ENCODE results near the gene AFF1. TPM values are rescaled to one million over a fixed set of nuclear protein-coding genes. Genes with fewer than 3 reads are reported as not detected.
"Not testable (repeated sequence)": the region's sequence is repeated elsewhere in the genome, so short reads cannot be mapped to it uniquely, and the experiment has no call there.

Gene AFF1
- total RNA-seq, 1 donor from 2014 or later = 47.4 TPM

DNA sequence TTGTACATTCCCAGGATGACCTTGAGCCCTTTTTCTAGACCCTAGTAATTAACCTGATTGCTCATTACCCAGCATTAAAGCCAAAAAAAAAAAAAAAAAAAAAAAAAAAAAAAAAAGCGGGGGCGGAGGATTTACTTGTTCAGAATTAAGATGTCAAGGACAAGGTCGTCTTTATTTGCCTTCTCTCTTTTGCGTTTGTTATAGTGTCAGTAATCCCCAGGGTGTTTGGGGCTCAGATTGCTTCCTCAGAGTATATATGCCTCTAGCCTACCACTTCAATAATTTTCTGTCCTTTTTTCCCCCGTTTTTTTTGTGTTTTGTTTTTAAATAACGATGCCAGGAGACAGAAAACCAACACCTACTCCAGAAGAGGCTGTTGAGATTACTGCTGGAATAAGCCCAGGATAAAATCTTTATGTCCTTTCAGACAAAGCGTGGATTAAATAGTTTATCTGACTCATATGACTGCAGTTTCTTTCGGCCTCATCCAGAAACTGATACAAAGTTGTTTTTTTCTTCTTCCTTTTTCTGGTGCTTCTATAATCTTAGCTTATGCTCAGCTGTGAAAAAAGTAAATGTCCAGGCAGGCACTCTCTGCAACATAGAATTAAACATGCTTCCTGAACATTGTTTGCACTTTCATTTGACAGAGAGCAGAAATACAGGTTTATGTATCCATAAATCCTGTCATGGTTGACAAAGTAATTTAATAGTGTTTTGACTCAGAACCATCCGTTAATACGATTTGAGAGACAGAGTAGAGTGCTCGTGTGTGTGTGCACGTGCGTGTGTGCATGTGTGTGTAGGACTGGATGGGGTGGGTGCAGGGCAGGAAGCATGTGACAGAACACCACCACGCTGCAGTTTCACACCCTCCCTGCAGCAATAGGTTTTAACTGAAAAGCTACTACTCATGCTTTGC is 138.6 kb downstream of the AFF1 start:
- DNase-seq (ENCODE audit: extremely low read depth, low read depth, low spot score) = no peak

DNA sequence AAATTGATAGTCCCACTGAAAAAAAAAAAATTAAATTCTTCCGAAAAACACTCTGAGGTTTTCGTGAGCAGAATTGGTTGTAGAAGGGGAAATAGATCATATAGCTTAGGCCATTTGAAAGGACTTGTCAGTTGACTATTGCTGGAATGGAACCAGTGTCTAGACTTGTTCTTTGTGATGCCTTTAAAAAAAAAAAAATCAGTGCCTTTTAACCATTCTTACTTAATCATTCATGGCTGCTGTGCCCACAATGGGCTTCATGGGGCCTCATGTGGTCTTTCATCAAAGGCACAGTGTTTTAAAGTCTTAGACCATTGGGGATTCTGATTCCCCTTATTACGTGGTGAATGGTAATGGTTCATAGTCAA is 139.3 kb downstream of the AFF1 start:
- DNase-seq (ENCODE audit: extremely low read depth, low read depth, low spot score) = no peak

DNA sequence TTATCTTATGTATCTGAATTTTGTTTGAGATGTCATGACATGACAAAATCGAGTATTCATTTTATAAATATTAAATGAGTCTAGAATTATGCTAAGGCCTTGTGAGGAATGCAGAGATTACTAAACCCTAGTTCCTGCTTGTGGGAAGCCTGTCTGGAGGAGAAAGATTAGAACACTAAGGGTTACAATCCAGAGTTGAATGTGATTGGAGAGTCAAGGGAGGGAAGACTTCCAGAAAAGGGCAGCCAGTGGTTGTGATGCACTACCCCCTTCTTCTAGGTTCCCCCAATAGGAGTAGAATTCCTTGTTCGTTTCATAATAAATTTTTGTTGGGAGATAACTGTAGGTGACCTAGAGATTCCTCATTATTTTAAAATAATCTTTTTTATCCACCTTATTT is 141.1 kb downstream of the AFF1 start:
- no peak for DNase-seq (ENCODE audit: extremely low read depth, low read depth, low spot score)

DNA sequence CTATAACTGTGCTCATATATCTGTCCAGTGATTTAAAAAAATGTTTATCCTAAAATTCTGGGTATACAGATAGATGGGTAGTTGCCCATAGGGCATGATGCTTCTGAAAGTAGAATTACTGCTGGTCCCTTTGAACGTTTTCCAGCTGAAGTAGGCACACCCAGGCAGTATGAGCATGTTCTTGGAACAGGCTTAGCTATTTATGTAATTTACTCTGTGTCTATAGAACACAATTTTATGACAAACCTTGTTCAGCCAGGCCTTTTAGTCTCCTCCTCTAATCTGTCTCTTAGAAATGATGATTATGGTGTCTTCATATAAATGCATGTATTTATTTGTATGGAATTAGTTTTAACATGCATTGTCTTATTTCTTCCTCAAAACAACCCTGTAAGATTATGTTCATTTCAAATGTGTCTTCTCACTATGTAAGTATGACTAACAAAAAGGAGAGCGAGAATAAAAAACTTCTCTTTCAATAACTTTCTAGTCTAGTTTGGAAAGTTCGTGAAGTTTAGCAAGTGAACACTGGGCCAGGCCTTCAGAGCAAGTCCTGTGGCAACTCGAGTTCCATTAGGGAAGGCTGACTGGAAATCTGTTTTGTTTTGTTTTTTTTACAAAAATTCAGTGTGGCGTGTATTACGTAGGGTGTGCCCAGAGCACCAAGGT is 142.0 kb downstream of the AFF1 start:
- DNase-seq (ENCODE audit: extremely low read depth, low read depth, low spot score) = no peak

DNA sequence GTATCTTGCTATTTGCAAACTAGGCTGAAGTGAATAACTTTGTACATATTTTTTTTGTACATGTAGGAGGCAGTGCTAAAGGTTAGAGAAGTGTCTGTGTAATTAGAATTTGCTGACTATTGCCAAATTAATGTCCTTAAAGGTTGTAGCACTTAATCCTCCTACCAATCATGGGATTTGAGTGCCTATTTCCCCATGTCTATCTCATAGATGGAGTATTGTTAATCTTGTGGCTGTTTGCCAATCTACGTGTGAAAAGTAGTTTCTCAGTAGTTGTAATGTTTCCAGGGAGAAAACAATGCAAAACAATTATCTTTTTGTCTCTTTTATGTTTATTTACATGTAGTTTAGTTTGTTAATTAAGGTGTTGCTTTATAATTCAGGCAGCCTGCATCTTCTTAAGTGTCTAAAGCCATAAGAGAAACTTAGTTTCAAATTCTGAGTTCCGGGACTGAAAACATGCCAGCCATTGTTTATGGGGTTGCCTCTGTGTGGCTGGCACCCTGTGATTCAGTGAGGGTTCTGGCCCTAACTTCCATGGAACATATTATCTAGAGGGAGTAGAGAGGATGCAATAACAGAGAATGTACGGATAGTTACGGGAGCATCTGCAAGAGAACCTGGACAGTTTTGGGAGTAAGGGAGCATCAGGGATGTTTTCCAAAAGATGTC is 143.2 kb downstream of the AFF1 start:
- peak; percentile 27 for DNase-seq (ENCODE audit: extremely low read depth, low read depth, low spot score)

DNA sequence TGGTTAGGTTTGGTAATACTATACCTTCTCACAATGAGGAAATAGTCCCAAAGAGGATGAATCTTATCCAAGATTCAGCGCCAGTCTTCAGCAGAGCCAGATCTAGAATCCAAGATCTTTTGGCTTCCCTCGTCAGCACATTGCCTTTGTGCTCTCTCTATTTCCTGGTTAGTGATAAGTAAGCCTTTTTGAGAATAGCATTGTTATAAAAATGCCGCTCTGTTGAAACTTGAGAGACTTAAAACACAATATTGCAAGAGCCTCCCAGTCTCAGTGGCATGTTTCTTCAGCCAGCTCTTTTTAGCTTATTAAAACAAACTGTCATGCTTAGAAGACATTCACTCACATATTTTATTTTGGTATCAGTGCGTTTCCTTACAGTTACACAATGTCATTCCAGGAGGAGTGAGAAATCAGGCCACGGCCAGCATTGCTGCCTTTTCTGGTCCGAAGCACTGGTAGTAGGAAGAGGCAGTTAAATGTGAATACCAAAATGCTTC is 144.2 kb downstream of the AFF1 start:
- DNase-seq (ENCODE audit: extremely low read depth, low read depth, low spot score) = no peak

DNA sequence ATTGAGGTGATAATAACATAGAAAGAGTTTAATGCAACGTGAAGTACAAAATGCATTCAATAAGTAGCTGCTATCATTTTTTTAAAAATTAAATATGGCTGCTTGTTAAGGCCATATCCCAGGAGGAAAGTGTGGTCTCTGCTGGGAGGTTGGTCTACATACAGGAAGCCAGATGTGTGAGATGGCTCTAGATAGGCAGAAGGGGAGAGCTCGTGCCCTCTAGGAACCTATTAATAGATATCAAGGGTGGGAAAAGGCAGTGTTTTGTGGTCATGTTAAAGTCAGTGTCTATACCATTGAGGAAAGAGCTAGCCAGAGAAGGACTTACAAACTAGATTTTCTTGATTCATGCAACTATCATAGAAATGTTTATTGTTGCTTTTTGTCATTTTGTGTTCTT is 145.2 kb downstream of the AFF1 start:
- DNase-seq (ENCODE audit: extremely low read depth, low read depth, low spot score) = no peak

DNA sequence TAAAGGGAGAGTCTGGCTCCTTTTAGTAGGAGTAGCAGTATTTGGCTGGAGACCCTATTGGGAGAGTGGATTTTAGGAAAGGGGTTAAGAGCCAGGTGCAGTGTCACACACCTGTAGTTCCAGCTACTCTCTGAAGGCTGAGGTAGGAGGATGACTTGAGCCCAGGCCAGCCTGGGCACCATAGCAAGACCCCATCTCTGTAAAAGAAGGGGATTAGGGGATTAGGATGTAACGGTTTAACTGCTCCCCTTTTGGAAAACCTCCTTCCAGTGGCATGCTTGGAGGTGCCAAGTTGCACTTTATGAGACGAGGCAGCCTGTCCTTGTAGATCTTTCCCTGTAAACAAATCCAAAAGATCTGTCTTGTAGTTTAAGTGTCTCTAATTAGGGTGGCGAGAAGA is 145.7 kb downstream of the AFF1 start:
- no peak for DNase-seq (ENCODE audit: extremely low read depth, low read depth, low spot score)

DNA sequence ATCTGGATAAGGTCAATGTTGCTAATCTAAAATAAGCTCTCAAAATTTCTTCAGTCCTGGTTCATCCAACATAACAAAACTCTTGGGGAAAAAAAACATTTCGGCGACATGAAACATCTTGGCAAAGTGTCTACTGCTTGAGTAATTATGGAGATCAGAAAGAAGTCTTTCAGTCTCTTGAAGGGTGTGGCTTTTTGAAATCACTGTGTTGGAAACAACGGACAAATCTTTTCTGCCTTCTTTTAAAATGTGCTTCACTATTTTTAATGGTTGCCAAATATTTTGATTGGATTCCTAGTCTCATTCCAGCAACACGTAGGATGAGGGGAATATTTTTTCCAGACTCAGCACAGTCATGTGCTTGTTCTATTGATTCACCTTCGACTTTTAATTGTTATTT is 147.0 kb downstream of the AFF1 start:
- no peak for DNase-seq (ENCODE audit: extremely low read depth, low read depth, low spot score)

DNA sequence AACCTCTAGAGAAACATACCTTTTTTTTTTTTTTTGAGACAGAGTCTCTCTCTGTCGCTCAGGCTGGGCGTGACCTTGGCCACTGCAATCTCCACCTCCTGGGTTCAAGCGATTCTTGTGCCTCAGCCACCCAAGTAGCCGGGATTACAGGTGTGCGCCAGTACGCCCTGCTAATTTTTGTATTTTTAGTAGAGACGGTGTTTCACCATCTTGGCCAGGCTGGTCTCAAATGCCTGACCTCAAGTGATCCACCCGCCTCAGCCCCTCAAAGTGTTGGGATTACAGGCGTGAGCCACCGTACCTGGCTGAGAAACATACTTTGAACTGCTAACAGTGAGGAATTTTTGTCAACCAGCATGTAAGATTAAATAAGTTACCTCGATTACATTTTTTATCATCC is 150.9 kb downstream of the AFF1 start:
- not testable (repeated sequence) for DNase-seq (ENCODE audit: extremely low read depth, low read depth, low spot score)

DNA sequence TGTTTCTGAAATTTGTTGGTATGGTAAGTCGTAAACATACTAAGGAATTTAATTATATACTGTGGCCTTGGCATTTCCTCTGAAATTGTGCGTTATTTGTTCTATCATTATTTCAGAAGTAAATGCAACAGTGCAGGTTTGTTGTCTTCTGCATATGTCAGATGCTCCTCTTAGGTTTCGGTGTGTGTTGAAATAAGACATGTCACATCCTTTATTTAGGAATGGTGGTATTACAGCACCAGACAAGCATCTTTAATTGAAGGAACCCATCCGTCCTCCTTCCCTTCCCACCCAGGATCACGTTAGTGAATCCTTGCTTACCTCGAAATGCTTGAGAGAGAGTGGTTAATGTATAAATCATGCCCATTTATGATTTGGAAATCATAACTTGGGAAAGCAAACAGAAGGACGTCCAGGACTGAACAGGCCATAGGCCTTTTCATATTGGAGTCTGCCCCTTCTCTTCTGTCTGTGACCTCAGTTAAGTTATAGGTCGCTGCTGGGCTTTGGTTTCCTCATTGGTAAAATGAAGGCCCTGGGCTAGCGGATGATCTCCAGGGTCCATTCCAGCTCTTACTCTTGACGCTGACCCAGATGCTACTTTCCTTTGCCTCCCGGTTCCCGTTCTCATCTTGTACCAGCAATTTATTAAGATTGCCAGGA is 151.5 kb downstream of the AFF1 start:
- no peak for DNase-seq (ENCODE audit: extremely low read depth, low read depth, low spot score)

DNA sequence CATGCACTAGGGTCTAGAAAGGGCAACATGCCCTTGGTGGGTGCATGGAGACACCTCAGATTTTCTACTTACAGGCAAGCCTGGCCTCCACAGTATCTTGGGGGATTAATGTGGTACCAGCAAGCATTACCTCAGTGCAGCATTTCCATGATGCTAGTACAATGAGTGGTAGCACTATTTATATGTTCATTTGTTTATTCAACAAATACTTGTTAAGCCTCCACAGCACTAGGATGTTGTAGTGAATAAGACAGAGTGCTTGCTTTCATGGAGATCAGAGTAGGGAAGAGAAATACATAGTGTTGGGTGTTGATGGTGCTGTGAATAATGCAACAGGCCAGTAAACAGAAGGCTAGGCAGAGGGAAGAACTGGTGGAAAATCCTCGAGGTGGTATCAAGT is 152.2 kb downstream of the AFF1 start:
- no peak for DNase-seq (ENCODE audit: extremely low read depth, low read depth, low spot score)

DNA sequence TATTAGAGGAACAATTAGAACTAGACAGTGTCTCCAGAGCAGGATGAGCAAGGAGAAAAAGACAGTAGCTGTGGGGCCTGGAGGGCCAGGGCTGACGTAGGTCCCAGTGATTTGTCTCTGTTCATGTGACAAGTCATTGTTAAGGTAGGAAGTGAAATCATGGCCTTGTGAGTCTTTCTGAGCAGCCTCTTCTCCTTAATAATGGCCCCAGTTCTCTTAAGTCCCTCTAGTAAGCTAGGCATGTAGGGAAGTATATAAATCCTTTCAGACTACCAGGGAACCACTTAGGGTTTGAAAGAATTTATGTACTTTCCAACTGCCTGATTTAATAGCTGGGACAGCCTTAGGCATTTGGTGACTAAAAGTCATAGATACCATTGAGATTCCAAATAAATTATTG is 152.6 kb downstream of the AFF1 start:
- no peak for DNase-seq (ENCODE audit: extremely low read depth, low read depth, low spot score)

DNA sequence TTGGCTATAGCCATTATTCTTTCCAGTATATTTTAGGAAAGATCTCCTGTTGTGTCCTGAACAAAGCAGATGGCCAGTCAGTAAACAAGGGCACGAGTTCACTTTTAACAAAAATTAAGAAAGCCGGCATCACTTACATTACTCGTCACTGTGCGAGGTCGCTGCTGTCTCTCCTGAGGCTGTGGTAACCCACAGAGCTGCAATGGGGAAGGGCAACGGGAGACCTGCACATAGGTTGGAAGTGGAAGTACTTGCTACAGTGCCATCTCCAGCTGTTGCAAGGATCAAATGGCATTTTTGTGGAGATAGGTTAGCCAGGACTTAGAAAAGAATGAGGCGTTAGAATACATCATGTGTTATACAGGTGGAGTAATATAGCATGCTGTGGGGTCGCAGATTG is 153.4 kb downstream of the AFF1 start:
- no peak for DNase-seq (ENCODE audit: extremely low read depth, low read depth, low spot score)

DNA sequence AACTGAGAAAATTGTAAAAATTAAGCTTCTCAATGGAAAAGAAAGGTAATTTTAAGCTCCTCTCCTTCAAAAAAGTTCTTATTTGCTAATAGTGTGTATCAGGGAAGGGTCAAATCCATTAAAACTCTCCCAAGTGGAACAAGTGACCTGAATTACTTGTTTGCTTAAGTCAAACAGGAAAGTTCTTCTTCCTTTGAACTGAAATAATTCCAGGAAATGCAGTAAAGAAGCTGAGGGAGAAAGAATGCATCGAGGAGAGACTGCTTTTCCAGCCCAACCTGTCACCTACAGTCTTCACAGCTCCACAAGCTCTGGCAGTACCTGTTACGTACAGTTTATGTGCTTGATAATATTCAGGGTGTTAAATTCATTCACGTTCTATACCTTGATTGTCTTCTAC is 154.6 kb downstream of the AFF1 start:
- DNase-seq (ENCODE audit: extremely low read depth, low read depth, low spot score) = no peak

DNA sequence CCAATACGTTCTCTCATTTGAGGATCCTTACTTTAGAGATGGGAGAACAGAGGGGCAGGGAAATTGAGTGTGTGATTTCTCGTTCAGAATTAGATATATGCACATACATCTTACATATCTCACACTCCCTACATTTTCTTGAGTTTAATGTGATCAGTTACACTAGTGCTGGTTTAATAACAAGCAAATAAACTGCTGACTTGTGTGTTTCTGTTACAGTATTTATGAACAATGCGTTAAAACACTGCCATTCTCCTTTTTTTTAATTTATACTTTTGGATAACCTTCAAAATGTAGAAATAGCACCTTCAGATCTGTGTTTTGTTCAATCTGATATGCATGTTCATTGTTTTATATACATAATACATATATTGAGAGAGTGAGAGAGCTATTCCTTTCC is 155.5 kb downstream of the AFF1 start:
- DNase-seq (ENCODE audit: extremely low read depth, low read depth, low spot score) = no peak

DNA sequence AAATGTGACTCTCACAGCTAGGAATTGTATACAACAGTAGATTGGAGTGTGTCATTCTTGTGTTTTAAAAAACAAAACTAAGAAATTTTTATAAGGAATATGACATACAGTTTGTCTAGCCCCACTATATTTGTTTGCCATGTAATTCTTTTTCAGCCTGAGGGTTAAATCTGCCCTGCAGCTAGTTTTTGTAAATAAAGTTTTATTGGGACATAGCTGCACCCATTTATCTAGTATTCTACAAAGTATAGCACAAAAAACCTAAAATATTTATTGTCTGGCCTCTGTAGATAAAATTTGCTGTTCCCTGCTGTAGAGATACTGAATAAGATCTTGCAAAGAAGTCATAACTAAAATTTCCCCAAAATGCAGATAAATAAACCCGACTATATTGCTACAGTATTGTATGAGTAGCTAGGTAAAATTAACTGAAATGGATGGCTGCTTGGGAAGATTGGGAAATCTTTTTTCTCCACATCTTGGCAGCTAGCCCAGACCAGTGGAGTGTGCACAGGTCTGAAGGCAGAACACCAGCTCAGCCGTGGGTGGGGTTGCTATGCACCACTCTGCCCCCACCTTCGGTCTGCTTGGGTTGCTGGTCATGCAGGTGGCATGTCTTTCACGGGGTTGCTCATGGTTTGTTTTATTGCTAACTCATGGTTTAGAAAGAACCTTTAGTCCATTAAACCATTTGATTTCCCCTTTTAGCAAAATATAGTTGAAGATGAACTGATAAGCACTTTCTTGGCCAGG is 157.8 kb downstream of the AFF1 start:
- DNase-seq (ENCODE audit: extremely low read depth, low read depth, low spot score) = no peak

DNA sequence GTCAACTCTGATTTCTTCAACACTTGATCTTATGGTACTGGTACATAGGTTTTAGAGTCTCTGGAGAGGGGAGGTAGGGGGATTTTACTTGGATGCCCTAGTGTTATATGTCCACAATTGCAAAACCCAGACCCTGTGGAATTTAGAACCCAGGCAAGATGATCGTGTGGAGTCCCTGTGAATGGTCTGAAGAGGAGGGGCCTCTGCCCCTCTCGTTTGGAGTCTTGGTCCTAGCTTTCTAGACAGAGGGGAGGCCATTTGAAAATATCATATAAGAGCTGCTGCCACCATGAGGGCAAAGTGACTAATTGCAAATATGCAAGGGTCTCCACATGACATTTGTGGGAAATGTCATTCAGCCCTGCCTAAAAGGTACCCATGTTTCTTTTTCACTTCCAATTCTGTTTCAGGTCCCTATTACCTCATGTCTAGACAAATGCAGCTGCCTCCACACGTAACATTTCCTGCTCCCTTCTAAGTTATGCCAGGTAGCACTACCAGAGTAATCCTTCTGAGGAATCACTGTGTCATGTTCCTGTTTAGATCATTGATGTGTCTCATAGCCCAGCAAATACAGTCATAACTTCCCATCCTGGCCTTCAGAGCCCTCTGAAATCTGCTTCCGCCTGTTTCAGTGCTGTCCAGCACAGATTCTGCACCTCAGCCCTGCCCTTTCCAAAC is 158.8 kb downstream of the AFF1 start:
- DNase-seq (ENCODE audit: extremely low read depth, low read depth, low spot score) = no peak

DNA sequence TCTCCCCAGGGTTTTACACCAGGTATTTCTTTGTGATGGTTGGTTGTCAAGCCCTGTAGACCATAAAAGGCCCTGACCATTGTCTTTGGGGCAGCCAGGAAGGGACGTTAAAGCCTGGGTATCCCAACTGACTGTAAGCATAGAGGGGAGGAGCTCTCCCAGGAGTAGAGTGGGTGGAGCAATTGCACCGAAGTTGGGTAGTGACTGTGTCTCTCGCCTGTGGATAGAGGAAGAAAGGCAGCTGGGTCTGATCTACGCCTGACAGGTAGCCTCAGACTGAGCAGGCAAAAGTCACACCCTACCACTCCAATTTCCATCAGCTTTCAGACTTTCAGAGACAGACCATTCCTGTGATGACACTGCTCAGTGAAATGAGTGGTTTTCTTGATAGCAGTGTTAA is 162.3 kb downstream of the AFF1 start:
- DNase-seq (ENCODE audit: extremely low read depth, low read depth, low spot score) = no peak

DNA sequence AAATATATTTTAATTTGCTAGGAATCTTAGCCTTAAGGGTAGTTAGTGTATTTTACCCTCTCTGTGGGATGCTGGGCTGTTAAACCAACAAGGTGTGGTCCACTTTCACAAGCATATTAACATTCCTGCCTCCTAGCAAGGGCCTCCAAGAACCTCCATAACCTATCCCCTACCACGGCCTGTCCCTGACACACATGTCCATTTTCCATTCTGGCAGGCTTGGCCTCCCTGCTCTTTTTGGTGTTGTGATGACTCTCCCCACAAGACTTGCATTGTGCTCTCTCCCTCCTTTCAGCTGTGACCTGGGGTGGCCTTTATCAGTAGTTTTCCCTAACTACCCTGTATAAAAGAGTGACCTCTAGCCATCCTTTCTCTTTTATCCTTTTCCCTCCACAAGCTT is 165.4 kb downstream of the AFF1 start:
- DNase-seq (ENCODE audit: extremely low read depth, low read depth, low spot score) = no peak
